ENCODE measurements around the gene ECHDC3. TPM values are rescaled to one million over a fixed set of nuclear protein-coding genes. Genes with fewer than 3 reads are reported as not detected.

Gene ECHDC3
- total RNA-seq, 1 experiment from 2014 or later, result 13.0 TPM

- DNase-seq (ENCODE audit: low read depth, low spot score), result peak; percentile 66
- TF ChIP-seq POLR2AphosphoS5 (IDR thresholded peaks at IDR 0.05; ENCODE audit: low read depth, low read length), result no peak
- peak; percentile 93 for TF ChIP-seq RAD21 (IDR thresholded peaks at IDR 0.05; ENCODE audit: low read depth)
- TF ChIP-seq CTCF (IDR thresholded peaks at IDR 0.05 in 2 of 3, conservative IDR thresholded peaks at IDR 0.05 in 1 of 3; ENCODE audit: borderline replicate concordance in 1 of 3, insufficient read depth in 1 of 3, low read depth in 2 of 3, low read length in 2 of 3), result peak; percentile 77 to 98 (median 96)
- Histone ChIP-seq H3K9ac (ENCODE audit: low read length) (no peak overlapping the region), H3K4me1 (ENCODE audit: control insufficient read depth in 1 of 2, insufficient read depth in 2 of 2, low read length in 2 of 2) (no peaks in the 10 kb centered on the region), H3K27me3 (ENCODE audit: insufficient read depth, low read length) (no peaks in the 10 kb centered on the region), H4K20me1 (ENCODE audit: insufficient read depth) (no peaks in the 10 kb centered on the region), H3K4me2 (ENCODE audit: low read length) (no peak overlapping the region), H3K4me3 (replicated peaks in 1 of 2; ENCODE audit: low read depth in 1 of 2, low read length in 2 of 2) (no peak overlapping the region), H3K9me2 (ENCODE audit: insufficient read depth) (no peaks in the 10 kb centered on the region), H2AFZ (ENCODE audit: low read depth, low read length, poor library complexity, severe bottlenecking) (no peak overlapping the region), H3K27ac (ENCODE audit: low read depth, low read length) (no peak overlapping the region), H3K9me3 (ENCODE audit: control insufficient read depth in 1 of 2, insufficient read depth in 1 of 2, low read depth in 1 of 2, low read length in 2 of 2) (no peaks in the 10 kb centered on the region), H3K36me3 (ENCODE audit: control insufficient read depth in 1 of 2, insufficient read depth in 2 of 2, low read length in 2 of 2) (no peaks in the 10 kb centered on the region), H3K79me2 (ENCODE audit: insufficient read depth, low read length) (no peaks in the 10 kb centered on the region)
- CTCF ChIA-PET, result interaction anchor here (1.1 to 2.3 kb wide), 9 partner anchors 8 to 345 kb away, joined by 3 to 27 read pairs (median 4); no protein-coding TSS in a partner anchor
- intact Hi-C loops (cut with micrococcal nuclease), result loop anchor here (1.0 to 2.0 kb wide), 2 partner anchors 243 to 333 kb away; no protein-coding TSS in a partner anchor
- POLR2A ChIA-PET, result interaction anchor here (0.7 to 1.4 kb wide), 2 partner anchors 118 to 242 kb away, joined by 3 read pairs; no protein-coding TSS in a partner anchor
- RAD21 ChIA-PET (ENCODE audit: low non-redundant PET in 1 of 2, low total read pairs in 2 of 2, uncharacterized antibody in 2 of 2, unreplicated experiment in 2 of 2), result interaction anchor here (0.7 to 3.6 kb wide), 6 partner anchors 229 to 333 kb away, joined by 3 to 13 read pairs (median 4); no protein-coding TSS in a partner anchor
- no TSS peak for BruUV-seq (replicated peaks)
- peak; percentile 99 for ATAC-seq
These were observed 15.8 kb downstream of the ECHDC3 start for GRCh38 chr10:11757821-11758463.
